Measurements from ENCODE around the gene SENP7.

DNA sequence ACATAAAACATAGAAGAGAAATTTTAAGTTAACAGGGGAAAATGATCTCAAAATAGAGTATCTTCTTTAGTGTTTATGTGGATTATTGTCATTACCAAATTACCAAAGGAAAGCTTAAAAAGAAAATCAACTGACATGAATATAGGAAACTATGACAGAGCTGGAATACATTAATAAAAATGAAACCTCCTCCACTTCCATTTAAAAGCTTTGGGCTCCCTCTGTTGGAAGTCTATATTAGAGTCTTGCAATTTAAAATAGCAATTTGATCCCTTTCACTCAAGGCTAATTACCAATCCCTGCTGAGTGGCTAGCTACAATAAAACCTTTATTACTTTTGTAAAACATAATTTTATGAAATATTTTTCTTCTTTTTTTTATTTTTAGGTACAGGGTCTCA, 131.2 kb downstream of the SENP7 start:
- TF ChIP-seq POLR2AphosphoS5 (IDR thresholded peaks at IDR 0.05; ENCODE audit: low read depth, low read length), result no peak
- TF ChIP-seq POLR2A (IDR thresholded peaks at IDR 0.05; ENCODE audit: low read depth, low read length), result no peak

Data from GM12892 (cell line).